Osteoblast (primary cell): ENCODE measurements around the gene OR6T1. TPM values are rescaled to one million over a fixed set of nuclear protein-coding genes. Genes with fewer than 3 reads are reported as not detected.

Experiments
- DNase-seq: peaks from one replicate; pipeline ENCODE4 v3.0.0; 2011; ENCODE audit warnings: low spot score, mixed read lengths; ENCODE audit not compliant: insufficient read length; ENCODE audit errors: missing footprints
- H2AFZ ChIP-seq: 2 replicates; pipeline ENCODE4 v1.6.0; 2011; ENCODE audit warnings: mild to moderate bottlenecking, low read length
- H3K27ac ChIP-seq: 2 replicates; pipeline ENCODE4 v1.5.1; 2011; ENCODE audit warnings: mild to moderate bottlenecking, low read depth, low read length, moderate library complexity
- H3K27me3 ChIP-seq: 2 replicates; pipeline ENCODE4 v1.6.0; 2012; ENCODE audit warnings: mild to moderate bottlenecking, control low read depth, inconsistent platforms, low read length, moderate library complexity; ENCODE audit not compliant: insufficient read depth
- H3K36me3 ChIP-seq: 2 replicates; pipeline ENCODE4 v1.5.1; 2011; ENCODE audit warnings: mild to moderate bottlenecking, low read length, control low read depth, moderate library complexity; ENCODE audit not compliant: insufficient read depth
- H3K4me1 ChIP-seq: 2 replicates; pipeline ENCODE4 v1.5.1; 2011; ENCODE audit warnings: mild to moderate bottlenecking, low read length, control low read depth, moderate library complexity; ENCODE audit not compliant: insufficient read depth
- H3K4me2 ChIP-seq: 2 replicates; pipeline ENCODE4 v1.6.0; 2011; ENCODE audit warnings: mild to moderate bottlenecking, low read length; ENCODE audit not compliant: insufficient read depth
- H3K4me3 ChIP-seq: fragments of 200-600 bp; sonication (generic); 3 replicates; pipeline ENCODE4 v1.5.1; 2012; ENCODE audit warnings: mild to moderate bottlenecking, low read length, inconsistent platforms; ENCODE audit not compliant: insufficient read depth
- H3K79me2 ChIP-seq: 2 replicates; pipeline ENCODE4 v1.6.0; 2012; ENCODE audit warnings: mild to moderate bottlenecking, low read length, control low read depth, inconsistent platforms; ENCODE audit not compliant: insufficient read depth
- H3K9me3 ChIP-seq: 2 replicates; pipeline ENCODE4 v1.5.1; 2011; ENCODE audit warnings: low read depth, low read length, control low read depth
- H4K20me1 ChIP-seq: 2 replicates; pipeline ENCODE4 v1.6.0; 2012; ENCODE audit warnings: mild to moderate bottlenecking, low read length, control low read depth; ENCODE audit not compliant: insufficient read depth
- total RNA-seq: library from RNA; depleted of rRNA; stranded (reverse); fragments of >200 nt; gene quantifications from 2 replicates; pipeline ENCODE4 v1.2.3, GENCODE V29; 2012
- TF ChIP-seq, protein P1 (sequence below): IDR thresholded peaks from 2 replicates; pipeline ENCODE4 v1.5.1; 2011; ENCODE audit warnings: mild to moderate bottlenecking, low read depth, low read length, moderate library complexity; ENCODE audit errors: extremely low read depth

OR6T1 gene
- total RNA-seq, 1 donor = not detected

GRCh38 chr11:123905826-123906225 lies 37.8 kb downstream of the OR6T1 start:
- H3K4me1 ChIP-seq = no peaks in the 10 kb centered on the region
- H3K4me2 ChIP-seq = no peak overlapping the region
- no peak overlapping the region for H3K27ac ChIP-seq
- H2AFZ ChIP-seq = no peak overlapping the region
- H3K36me3 ChIP-seq = no peaks in the 10 kb centered on the region
- H3K79me2 ChIP-seq = no peaks in the 10 kb centered on the region
- no peak overlapping the region for H3K4me3 ChIP-seq
- H4K20me1 ChIP-seq = no peaks in the 10 kb centered on the region
- no peaks in the 10 kb centered on the region for H3K9me3 ChIP-seq
- no peaks in the 10 kb centered on the region for H3K27me3 ChIP-seq
- TF ChIP-seq, protein P1, sequence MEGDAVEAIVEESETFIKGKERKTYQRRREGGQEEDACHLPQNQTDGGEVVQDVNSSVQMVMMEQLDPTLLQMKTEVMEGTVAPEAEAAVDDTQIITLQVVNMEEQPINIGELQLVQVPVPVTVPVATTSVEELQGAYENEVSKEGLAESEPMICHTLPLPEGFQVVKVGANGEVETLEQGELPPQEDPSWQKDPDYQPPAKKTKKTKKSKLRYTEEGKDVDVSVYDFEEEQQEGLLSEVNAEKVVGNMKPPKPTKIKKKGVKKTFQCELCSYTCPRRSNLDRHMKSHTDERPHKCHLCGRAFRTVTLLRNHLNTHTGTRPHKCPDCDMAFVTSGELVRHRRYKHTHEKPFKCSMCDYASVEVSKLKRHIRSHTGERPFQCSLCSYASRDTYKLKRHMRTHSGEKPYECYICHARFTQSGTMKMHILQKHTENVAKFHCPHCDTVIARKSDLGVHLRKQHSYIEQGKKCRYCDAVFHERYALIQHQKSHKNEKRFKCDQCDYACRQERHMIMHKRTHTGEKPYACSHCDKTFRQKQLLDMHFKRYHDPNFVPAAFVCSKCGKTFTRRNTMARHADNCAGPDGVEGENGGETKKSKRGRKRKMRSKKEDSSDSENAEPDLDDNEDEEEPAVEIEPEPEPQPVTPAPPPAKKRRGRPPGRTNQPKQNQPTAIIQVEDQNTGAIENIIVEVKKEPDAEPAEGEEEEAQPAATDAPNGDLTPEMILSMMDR = no peak
- no peak for DNase-seq

DNA sequence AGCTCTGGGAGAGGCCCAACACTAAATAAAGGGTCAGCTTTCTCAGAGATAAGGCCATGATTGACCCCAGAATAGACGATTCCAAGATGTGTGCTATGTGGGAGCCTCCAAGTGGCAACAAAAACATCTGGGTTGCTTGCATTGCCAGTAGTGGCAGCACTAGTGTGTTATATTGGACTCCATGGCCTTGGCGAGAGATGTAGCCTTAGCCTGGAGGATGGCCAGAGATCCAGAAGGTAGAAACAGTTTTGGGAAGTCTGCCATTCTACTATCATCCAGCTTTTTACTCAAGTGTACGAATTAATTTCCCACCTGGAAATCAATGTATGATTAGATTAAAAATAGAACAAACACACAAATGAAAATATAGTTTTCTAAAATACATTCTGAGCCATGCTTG lies 38.7 kb downstream of the OR6T1 start:
- DNase-seq = no peak
- H2AFZ ChIP-seq = no peak overlapping the region
- H3K4me1 ChIP-seq = no peaks in the 10 kb centered on the region
- H3K27me3 ChIP-seq = no peaks in the 10 kb centered on the region
- H3K9me3 ChIP-seq = no peaks in the 10 kb centered on the region
- no peaks in the 10 kb centered on the region for H3K79me2 ChIP-seq
- H3K4me2 ChIP-seq = no peak overlapping the region
- TF ChIP-seq, protein P1 = no peak
- no peaks in the 10 kb centered on the region for H3K36me3 ChIP-seq
- H3K27ac ChIP-seq = no peak overlapping the region
- H4K20me1 ChIP-seq = no peaks in the 10 kb centered on the region
- H3K4me3 ChIP-seq = no peak overlapping the region

- Histone ChIP-seq H3K4me2 (no peak overlapping the region), H3K79me2 (no peaks in the 10 kb centered on the region), H3K9me3 (no peaks in the 10 kb centered on the region), H3K4me1 (no peaks in the 10 kb centered on the region), H3K4me3 (no peak overlapping the region), H2AFZ (no peak overlapping the region), H4K20me1 (no peaks in the 10 kb centered on the region), H3K36me3 (no peaks in the 10 kb centered on the region), H3K27me3 (no peaks in the 10 kb centered on the region), H3K27ac (no peak overlapping the region)
- TF ChIP-seq, protein P1 = no peak
- DNase-seq = no peak
Observed at GRCh38 chr11:123903932-123904331, 39.7 kb downstream of the OR6T1 start.

GRCh38 chr11:123901867-123902266 lies 41.8 kb downstream of the OR6T1 start, which contains the start of gene OR8D4:
TSS of gene OR8D4 (plus strand) at chr11:123902167. CDS start at chr11:123906432, 4,265 bp downstream.
- TF ChIP-seq, protein P1 = no peak
- no peaks in the 10 kb centered on the region for H3K36me3 ChIP-seq
- no peaks in the 10 kb centered on the region for H3K9me3 ChIP-seq
- H3K4me1 ChIP-seq = no peaks in the 10 kb centered on the region
- H3K27ac ChIP-seq = no peak within 1 kb of the TSS
- DNase-seq = no peak
- H4K20me1 ChIP-seq = no peaks in the 10 kb centered on the region
- no peak within 1 kb of the TSS for H3K4me3 ChIP-seq
- H3K27me3 ChIP-seq = no peaks in the 10 kb centered on the region
- H3K4me2 ChIP-seq = no peak within 1 kb of the TSS
- H3K79me2 ChIP-seq = no peaks in the 10 kb centered on the region
- no peak within 1 kb of the TSS for H2AFZ ChIP-seq
